Stimulated activated naive CD8-positive, alpha-beta T cell treated with anti-CD3 and anti-CD28 coated beads, Interleukin-15, Interleukin-2, amounts not matched to agents 100 ng/mL and 50 ng/mL, for 24 hours (primary cell): ENCODE measurements around the gene FOXN4.

Experiments used
- H3K27ac Mint-ChIP-seq: one replicate; pipeline ENCODE4 v1.8.0; 2021; ENCODE audit warnings: mild to moderate bottlenecking, mixed read lengths
- H3K27me3 Mint-ChIP-seq: one replicate; pipeline ENCODE4 v1.8.0; 2021; ENCODE audit warnings: mixed read lengths
- H3K36me3 Mint-ChIP-seq: one replicate; pipeline ENCODE4 v1.8.0; 2021; ENCODE audit warnings: low read depth, mixed read lengths
- H3K4me1 Mint-ChIP-seq: one replicate; pipeline ENCODE4 v1.8.0; 2021; ENCODE audit warnings: low read depth, mixed read lengths
- H3K4me3 Mint-ChIP-seq: one replicate; pipeline ENCODE4 v1.8.0; 2021; ENCODE audit warnings: mild to moderate bottlenecking, mixed read lengths
- H3K9me3 Mint-ChIP-seq: one replicate; pipeline ENCODE4 v1.8.0; 2021; ENCODE audit warnings: mixed read lengths

FOXN4 gene, protein sequence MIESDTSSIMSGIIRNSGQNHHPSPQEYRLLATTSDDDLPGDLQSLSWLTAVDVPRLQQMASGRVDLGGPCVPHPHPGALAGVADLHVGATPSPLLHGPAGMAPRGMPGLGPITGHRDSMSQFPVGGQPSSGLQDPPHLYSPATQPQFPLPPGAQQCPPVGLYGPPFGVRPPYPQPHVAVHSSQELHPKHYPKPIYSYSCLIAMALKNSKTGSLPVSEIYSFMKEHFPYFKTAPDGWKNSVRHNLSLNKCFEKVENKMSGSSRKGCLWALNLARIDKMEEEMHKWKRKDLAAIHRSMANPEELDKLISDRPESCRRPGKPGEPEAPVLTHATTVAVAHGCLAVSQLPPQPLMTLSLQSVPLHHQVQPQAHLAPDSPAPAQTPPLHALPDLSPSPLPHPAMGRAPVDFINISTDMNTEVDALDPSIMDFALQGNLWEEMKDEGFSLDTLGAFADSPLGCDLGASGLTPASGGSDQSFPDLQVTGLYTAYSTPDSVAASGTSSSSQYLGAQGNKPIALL

DNA sequence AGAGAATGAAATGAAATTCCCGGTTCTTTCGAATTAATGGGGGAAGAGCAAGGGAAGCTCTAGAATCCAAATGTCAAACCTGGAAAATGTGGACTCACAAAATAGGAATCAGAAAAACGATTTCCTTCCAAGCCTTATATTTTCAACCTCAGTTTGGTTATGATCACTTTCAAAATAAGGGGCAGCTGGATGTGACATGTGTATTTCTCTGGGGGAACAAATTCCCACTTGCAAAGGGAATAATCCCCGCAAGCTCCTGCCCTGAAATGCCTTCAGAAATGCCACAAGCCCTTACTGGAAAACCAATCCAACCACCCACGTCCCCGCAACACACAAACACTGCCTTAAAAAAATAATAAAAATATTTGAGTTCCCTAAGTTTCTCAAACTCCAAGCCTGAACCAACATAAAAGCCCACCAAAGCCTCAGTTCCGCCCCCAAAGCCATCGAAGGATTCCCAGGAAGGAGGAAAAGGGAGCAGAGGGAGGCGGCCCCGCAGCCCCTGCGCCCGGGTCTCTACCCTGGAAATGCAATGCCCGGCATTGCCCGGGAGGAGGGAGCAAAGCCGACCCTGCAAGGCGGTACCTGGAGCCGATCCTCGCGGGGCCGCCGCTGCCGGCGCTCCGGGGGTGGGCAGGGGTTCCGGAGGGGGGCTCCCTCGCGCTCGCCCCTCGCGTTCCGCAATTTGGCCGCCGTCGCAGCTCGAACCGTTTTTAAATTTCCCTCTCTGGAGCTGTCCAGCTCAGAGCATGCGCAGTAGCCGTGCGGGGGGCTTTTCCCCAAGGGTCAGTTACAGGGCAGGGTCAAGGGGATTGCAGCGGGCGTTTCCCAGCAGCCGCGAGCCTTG, at the start of gene FOXN4:
FOXN4 (minus strand) TSS at position 751 of the 847 bp plus-strand sequence. CDS start 963 bp downstream, outside the sequence.
- Mint-ChIP-seq H3K9me3 (no peaks in the 10 kb centered on the region), H3K4me3 (peak within 1 kb of the TSS; percentile 84), H3K4me1 (peaks cover 12% of the 10 kb centered on the region), H3K36me3 (no peaks in the 10 kb centered on the region), H3K27me3 (peaks cover 66% of the 10 kb centered on the region), H3K27ac (peak within 1 kb of the TSS; percentile 76)

DNA sequence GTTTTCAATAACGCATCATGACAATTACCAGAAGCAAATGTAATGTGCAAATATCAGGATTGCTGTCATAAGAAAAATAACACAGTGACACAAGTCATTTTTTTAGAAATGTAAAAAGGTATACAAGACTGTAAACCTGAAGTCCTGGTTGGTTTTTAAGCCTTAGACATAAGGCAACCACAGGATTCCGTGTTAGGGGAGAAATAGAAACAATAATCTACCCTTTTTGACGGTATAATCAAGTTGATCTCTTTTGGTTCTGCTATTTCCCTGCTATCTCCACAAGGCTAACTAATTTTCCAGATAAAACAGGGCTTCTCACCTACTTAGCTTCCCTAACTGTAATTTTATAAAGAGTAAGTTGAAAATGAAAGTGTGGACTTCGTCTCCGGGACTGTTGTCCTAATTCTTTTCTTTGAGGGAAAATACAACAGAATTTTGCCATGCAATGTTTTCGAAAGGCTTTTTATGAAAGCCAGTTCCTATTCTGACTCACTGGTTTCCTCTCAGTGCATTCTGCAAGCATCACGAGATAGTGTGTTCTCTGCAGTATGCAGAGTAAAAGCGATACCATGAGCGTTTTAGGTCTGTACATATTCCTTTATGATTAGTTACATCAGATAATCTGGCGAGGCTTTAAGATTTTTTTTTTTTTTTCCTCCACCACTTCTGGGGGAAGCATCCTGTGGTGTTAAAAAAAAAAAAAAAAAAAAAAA, 49.2 kb upstream of the FOXN4 start:
- no peaks in the 10 kb centered on the region for H3K36me3 Mint-ChIP-seq
- no peak overlapping the region for H3K27ac Mint-ChIP-seq
- H3K4me3 Mint-ChIP-seq: peak overlapping the region; percentile 56
- peaks cover 40% of the 10 kb centered on the region for H3K27me3 Mint-ChIP-seq
- H3K4me1 Mint-ChIP-seq: peaks cover 12% of the 10 kb centered on the region
- H3K9me3 Mint-ChIP-seq: no peaks in the 10 kb centered on the region

DNA sequence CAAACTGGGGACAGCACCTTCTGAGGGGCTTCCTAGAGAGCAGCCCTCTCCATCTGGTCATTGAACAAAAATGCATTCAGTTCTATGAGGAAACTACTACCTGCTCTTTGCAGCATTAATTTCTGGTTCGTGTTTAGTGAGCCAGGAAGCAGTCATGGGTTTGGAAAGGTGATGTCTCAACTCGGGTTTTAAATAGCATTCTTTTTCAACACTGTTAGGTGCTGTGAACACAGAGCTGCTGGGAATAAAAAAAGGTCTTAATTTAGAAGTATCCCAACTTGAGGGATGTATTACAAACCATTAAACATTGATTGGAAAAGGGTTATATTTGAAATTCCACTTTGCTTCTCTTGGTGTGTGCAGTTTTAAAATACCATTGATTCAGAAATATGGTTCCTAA, 47.9 kb upstream of the FOXN4 start:
- peaks cover 40% of the 10 kb centered on the region for H3K27me3 Mint-ChIP-seq
- H3K9me3 Mint-ChIP-seq: no peaks in the 10 kb centered on the region
- no peak overlapping the region for H3K27ac Mint-ChIP-seq
- H3K4me3 Mint-ChIP-seq: no peak overlapping the region
- H3K36me3 Mint-ChIP-seq: no peaks in the 10 kb centered on the region
- H3K4me1 Mint-ChIP-seq: peaks cover 12% of the 10 kb centered on the region

DNA sequence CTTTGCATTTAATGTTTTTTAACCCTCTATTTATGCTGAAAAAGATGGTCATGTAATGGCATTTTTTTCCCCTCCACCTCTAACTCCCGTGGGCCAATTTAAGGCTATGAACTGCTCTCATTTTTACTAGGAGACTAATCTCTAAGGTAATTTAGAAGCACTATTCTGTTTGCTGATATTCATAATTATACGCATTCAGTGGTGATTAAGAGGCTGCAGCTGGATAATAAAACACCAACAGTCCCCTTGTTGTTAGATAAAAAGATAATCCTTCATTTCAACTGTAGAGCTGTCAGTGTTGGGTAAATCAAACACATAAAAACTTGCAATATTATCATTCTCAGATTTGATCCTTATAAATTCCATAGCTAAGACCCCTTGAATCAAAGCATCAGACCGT, 47.5 kb upstream of the FOXN4 start:
- H3K36me3 Mint-ChIP-seq: no peaks in the 10 kb centered on the region
- H3K27ac Mint-ChIP-seq: no peak overlapping the region
- H3K27me3 Mint-ChIP-seq: peaks cover 35% of the 10 kb centered on the region
- no peaks in the 10 kb centered on the region for H3K9me3 Mint-ChIP-seq
- peaks cover 12% of the 10 kb centered on the region for H3K4me1 Mint-ChIP-seq
- no peak overlapping the region for H3K4me3 Mint-ChIP-seq

DNA sequence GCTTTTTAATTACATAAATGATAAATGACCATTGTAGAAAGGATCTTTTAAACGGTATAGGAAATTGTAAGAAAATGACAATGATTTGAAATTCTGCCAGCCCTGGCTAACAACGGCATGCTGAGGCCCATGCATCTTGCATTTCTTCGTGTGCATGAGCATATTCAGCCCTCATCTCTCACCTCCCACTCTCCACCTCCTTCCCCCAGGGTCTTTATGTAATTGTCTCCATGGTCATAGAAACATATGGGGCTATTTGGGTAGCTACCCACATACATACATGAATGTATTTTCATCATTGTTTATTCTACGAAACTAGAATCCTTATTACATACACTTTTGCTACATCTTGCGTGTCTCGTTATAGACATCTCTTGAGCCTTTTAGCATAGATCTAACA, 43.1 kb upstream of the FOXN4 start:
- H3K27ac Mint-ChIP-seq: no peak overlapping the region
- peaks cover 22% of the 10 kb centered on the region for H3K27me3 Mint-ChIP-seq
- H3K9me3 Mint-ChIP-seq: no peaks in the 10 kb centered on the region
- no peak overlapping the region for H3K4me3 Mint-ChIP-seq
- no peaks in the 10 kb centered on the region for H3K36me3 Mint-ChIP-seq
- H3K4me1 Mint-ChIP-seq: no peaks in the 10 kb centered on the region

DNA sequence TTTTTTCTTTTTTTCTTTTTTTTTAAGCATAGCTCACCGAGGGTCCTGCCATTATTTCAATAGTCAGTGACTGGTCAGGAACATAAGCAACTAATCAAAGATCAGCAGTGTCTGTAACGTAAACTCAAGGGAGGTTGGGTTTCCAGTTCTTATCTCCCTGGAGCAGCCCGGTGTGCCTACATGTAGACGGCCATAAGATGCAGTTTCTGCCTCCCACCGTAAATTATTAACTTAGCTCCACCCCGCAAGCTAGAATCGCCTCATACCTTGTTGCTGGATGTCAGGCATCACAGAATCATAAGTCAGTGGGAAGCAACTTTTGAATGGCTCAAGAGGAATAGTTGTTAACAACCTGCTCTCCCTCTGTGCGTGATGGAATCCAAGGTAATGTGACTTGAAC, 38.5 kb upstream of the FOXN4 start, which contains the start of gene MYO1H:
MYO1H (plus strand) TSS at position 312 of the 400 bp plus-strand sequence; CDS start at position 373, 61 bp downstream.
- Mint-ChIP-seq H3K27me3 (peaks cover 22% of the 10 kb centered on the region), H3K9me3 (no peaks in the 10 kb centered on the region)

DNA sequence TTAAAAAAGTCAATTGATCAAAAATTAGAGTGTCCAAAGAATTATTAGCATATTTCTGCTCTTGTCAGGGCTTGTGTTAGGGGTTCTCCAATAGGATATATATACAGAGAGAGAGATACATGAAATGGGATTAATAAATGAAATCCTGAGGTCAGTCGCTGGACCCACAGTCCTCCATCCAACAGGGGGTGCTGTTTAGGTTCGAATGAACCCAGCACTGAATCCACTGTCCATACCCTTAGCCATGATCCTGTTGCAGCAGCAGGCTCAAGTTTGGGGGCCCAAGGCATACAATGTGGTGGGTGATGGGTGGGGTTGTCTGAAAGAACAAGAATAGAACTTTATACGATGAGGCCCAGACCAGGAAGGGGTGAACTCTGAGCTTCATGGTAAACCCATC, 37.8 kb upstream of the FOXN4 start:
- Mint-ChIP-seq H3K36me3 (no peaks in the 10 kb centered on the region), H3K9me3 (no peaks in the 10 kb centered on the region), H3K27ac (no peak overlapping the region), H3K27me3 (peaks cover 21% of the 10 kb centered on the region), H3K4me3 (no peak overlapping the region), H3K4me1 (no peaks in the 10 kb centered on the region)

More for the DNA sequence above, 38.5 kb upstream of the FOXN4 start, which contains the start of gene MYO1H:
- Mint-ChIP-seq H3K4me3 (no peak within 1 kb of the TSS), H3K27ac (no peak within 1 kb of the TSS), H3K4me1 (no peaks in the 10 kb centered on the region), H3K36me3 (no peaks in the 10 kb centered on the region)

DNA sequence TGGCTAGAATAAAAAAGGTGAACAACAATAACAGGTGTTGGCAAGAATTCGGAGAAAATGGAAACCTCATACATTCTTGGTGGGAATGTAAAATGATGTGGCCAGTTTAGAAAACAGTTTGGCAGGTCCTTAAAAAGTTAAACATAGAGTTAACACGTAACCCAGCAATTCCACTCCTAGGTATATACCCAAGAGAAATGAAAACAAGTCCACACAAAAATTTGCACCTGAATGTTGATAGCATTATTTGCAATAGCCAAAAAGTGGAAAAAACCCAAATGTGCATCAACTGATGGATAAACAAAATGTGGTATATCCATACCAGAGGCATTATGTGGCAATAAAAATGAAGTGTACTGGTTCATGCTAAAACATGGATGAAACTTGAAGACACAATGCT, 36.3 kb upstream of the FOXN4 start:
- H3K4me1 Mint-ChIP-seq: no peaks in the 10 kb centered on the region
- no peak overlapping the region for H3K27ac Mint-ChIP-seq
- no peak overlapping the region for H3K4me3 Mint-ChIP-seq
- H3K36me3 Mint-ChIP-seq: no peaks in the 10 kb centered on the region
- H3K9me3 Mint-ChIP-seq: no peaks in the 10 kb centered on the region
- H3K27me3 Mint-ChIP-seq: peaks cover 22% of the 10 kb centered on the region

DNA sequence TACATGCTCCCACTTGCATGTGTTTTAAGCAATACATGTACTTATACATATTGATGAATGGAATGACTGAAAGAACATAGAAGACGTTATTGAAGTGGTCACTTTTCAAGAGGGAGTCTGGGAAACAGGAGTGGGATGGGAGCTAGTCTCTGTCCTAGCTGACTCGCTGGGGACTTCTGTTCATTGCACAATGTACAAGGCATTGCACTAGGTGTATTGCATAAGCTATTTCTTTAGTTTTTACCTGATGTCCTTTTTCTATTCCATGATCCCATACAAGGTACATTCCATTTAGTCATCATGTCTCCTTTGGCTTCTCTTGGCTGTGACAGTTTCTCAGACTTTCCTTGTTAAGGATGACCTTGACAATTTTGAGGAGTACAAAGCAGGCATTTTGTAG, 34.6 kb upstream of the FOXN4 start:
- Mint-ChIP-seq H3K4me3 (no peak overlapping the region), H3K27me3 (peaks cover 31% of the 10 kb centered on the region), H3K36me3 (no peaks in the 10 kb centered on the region), H3K9me3 (no peaks in the 10 kb centered on the region), H3K27ac (no peak overlapping the region), H3K4me1 (no peaks in the 10 kb centered on the region)

DNA sequence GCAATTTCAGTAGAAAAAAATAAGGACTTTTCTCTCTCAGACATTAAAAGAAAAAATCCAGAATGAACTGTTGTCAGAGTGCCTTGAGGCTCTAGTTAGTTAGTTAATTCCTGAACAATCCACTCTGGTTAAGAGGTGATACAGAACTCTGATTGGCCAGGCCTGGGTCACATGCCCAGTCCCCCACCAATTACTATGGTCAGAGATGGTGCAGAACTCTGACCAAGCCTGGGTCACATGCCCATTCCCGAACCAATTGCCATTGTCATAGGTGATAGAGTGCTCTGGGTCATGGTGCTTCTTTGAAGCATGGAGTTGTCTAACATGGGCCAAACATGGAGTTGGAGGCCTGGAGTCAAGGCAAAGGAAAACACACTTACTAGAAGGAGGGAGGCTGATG, 27.5 kb upstream of the FOXN4 start:
- Mint-ChIP-seq H3K9me3 (no peaks in the 10 kb centered on the region), H3K36me3 (no peaks in the 10 kb centered on the region), H3K4me3 (no peak overlapping the region), H3K27ac (no peak overlapping the region), H3K27me3 (peaks cover 32% of the 10 kb centered on the region), H3K4me1 (no peaks in the 10 kb centered on the region)

DNA sequence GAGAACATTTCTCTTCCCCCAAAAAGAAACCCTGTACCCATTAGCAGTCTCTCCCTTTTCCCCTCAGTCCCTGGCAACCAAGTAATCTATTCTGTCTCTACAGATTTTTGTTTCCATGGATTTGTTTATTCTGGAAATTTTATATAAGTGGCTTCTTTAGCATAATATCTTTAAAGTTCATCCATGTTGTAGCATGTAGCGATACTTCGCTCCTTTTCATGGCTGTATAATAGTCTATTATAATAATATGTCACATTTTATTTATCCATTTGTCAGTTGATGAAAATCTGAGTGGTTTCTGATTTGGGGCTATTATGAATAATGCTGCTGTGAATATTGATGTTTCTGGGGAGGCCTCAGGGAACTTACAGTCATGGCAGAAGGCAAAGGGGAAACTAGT, 25.8 kb upstream of the FOXN4 start:
- H3K9me3 Mint-ChIP-seq: no peaks in the 10 kb centered on the region
- no peaks in the 10 kb centered on the region for H3K4me1 Mint-ChIP-seq
- H3K4me3 Mint-ChIP-seq: no peak overlapping the region
- H3K27ac Mint-ChIP-seq: no peak overlapping the region
- H3K36me3 Mint-ChIP-seq: no peaks in the 10 kb centered on the region
- peaks cover 28% of the 10 kb centered on the region for H3K27me3 Mint-ChIP-seq

DNA sequence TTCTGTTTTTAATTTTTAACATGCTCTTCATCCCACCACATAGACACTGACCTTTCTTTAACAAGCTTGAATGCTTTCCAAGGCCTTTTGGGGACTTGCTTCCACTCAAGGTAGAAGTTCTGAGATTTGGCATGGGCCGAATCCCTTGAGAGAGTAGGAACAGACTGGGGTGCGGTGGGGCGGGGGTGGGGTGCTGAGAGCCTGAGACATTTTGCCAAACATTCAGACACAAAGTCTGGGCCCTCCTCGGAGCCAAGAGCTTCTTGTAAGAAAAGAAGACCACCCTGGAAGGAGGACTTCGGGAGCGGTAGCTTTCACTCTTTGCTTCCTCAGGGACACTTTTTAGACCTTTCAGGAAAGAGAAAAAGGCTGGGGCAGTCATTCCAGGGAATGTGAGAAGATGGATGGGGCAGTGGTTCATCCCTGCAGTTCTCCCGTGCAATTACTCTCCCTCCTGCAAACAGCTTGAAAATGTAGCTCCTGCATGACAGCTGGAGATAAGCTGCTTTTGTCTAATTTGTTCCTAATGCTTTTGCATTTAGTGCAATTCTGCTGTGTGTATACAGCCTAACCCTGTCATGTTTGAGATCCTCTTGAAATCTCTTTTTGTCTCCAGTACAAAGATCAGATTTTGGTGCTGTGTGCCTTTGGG, 22.3 kb upstream of the FOXN4 start:
- no peaks in the 10 kb centered on the region for H3K9me3 Mint-ChIP-seq
- no peaks in the 10 kb centered on the region for H3K4me1 Mint-ChIP-seq
- H3K27ac Mint-ChIP-seq: no peak overlapping the region
- peaks cover 15% of the 10 kb centered on the region for H3K27me3 Mint-ChIP-seq
- no peak overlapping the region for H3K4me3 Mint-ChIP-seq
- no peaks in the 10 kb centered on the region for H3K36me3 Mint-ChIP-seq

DNA sequence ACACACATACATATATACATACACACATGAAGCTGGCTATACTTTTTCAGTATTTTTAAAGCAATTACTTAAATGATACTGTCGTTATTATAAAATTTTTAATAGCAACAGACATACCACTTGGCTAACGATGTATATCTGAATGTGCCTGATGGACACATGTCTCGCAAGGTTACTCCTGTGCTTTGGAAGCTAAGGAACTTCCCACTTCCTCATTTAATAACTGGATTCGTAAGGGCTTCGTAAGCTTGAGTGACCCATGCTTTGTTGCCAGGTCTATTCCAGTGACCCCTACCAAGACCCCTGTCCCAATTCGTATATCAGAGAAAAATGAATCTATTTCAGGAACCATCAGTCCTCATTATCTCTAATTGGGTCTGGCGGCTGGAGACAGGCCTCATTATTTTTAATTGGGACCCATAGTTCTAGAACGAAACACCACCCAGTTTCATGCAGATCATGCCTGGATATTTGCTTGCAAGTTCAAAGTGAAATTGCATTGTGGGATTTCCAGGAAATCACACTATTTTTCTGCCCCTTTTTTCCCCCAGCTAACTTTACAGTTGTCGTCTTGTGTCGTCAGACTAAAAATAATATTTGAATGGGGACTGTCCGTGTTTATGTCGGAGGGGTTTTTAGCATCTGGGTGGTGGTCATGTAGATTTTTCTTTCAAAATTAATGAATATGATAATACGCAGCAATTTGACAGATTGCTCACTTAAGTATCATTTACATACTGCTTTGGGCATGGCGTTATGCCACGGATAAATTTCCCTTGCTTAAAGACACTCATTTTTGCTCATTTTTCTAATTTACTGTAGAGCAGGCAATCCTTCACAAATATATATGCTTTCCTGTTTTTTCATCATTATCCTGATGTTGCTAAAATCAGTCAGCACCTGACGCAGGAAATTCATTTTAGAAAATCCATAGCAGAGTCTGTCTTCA, 21.5 kb upstream of the FOXN4 start:
- Mint-ChIP-seq H3K9me3 (no peaks in the 10 kb centered on the region), H3K4me1 (no peaks in the 10 kb centered on the region), H3K4me3 (no peak overlapping the region), H3K36me3 (no peaks in the 10 kb centered on the region), H3K27ac (no peak overlapping the region), H3K27me3 (peaks cover 9% of the 10 kb centered on the region)
